ENCODE data around the gene MAST4.

DNA sequence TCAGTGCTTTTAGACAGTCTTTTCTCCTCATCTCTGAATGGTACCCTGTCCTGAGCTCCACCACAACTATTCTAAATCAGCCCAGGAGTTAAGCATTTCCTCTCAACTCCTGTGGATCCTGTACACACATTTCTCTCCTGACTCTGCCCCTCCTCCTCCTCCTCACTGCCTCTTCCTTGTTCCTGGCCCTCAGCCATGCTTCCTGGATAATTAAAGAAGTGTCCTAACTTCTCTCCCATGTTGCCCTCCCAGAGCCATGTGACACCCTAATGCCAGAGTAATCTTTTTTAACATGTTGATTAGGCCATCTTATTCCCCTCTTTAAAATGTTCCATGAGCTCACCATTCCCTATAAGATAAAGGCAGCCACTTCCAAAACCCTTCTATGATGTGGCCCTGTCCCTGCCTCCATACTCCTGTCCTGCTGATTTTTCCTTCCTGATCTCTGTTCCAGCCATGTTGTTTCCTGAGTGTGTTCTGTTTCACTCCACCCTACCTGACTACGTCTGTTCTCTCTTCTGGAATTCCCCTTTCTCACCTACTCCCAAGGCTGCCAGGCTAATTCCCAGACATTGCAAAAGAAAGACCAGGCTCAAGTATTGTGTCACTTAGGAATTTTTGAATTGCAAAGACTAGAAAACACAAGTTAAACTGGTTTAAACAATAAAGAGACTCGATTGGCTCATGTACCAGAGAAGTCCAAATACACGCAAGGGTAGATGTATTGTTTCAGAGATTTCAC, 295.2 kb downstream of the MAST4 start:
- TF ChIP-seq EZH2 (IDR thresholded peaks at IDR 0.05; ENCODE audit: insufficient read depth, poor library complexity, severe bottlenecking) (no peak), EZH2phosphoT487 (IDR thresholded peaks at IDR 0.05; ENCODE audit: insufficient read depth, low read depth) (no peak)
